ENCODE results near the gene SAP30. TPM values are rescaled to one million over a fixed set of nuclear protein-coding genes. Genes with fewer than 3 reads are reported as not detected.
A peak's percentile ranks its signal among the peaks of the same experiment; 100 is the strongest.

SAP30 gene
- total and polyA plus RNA-seq, 2 of the 4 experiments (the other 2 are of a cell fraction): 3.8 to 11.7 TPM

DNA sequence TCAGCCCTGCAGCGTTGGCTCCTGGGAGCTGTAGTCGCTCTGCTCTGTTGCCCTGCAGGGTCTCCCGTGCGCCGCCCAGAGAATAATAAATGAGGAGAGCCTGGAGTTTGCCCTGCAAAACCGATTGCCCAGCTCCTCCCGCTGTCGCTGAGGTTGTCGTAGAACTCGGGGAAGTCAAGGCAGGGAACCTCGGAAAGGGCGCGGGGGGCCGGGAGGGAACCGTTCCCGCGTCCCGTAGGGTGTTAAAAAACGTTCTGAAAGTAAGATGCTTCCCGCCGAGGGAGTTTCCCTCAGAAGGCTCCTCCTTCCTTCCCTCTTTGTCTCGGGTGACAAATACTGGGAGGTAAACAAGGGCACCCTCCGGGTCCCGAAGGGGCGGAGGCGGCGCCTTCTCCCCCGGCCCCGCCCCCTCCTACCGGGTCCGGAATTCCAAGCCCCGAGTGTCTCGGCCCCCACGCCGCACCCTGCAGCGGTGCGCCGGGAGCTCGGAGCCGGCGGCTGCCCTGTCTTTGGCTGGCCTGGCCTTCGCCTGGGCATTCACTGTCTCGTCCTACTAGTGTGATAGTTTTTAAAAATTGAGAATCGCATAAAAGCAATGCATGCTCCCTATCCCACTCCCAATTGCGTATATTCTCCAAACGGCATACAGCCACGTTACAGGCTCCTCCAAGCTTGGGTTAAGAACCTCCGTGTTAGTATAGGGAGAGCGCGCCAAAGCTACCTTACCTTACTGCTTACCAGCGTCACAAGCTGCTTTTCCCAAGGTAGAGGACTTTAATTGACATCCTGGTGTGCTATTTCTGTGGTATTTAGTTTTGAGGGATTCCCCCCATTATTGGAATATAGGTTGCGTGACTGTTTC, 35.6 kb upstream of the SAP30 start:
- Histone ChIP-seq H4K20me1 (ENCODE audit: insufficient read depth, low read length) (no peaks in the 10 kb centered on the region), H3K27ac (ENCODE audit: insufficient read depth, low read length) (peak overlapping the region; percentile 54), H3K14ac (replicated peaks; ENCODE audit: low read depth, low read length) (peak overlapping the region; percentile 72; the same call in 1 of the 2 replicates), H3K9me3 (ENCODE audit: control insufficient read depth, insufficient read depth, low read length) (no peaks in the 10 kb centered on the region), H2BK20ac (ENCODE audit: low read depth, low read length) (no peak overlapping the region), H4K5ac (ENCODE audit: low read depth, low read length) (peak overlapping the region; percentile 36; the same call in 1 of the 2 replicates), H3K18ac (ENCODE audit: low read depth, low read length) (no peak overlapping the region), H4K8ac (ENCODE audit: low read depth in 2 of 2, low read length in 2 of 2) (peak overlapping the region; percentile 46 to 82), H3K4ac (ENCODE audit: low read depth, low read length) (peak overlapping the region; percentile 78), H2AK5ac (ENCODE audit: low read depth, low read length) (peak overlapping the region; percentile 74; the same call in 1 of the 2 replicates), H3K36me3 (ENCODE audit: control insufficient read depth, insufficient read depth, low read length) (peaks cover 3% of the 10 kb centered on the region), H4K91ac (ENCODE audit: insufficient read depth, low read depth, low read length) (peak overlapping the region; percentile 69), H3K4me3 (ENCODE audit: insufficient read depth, low read depth, low read length) (peak overlapping the region; percentile 65), H3K56ac (ENCODE audit: extremely low read depth, insufficient read depth, low read length) (peak overlapping the region; percentile 85), H3K9ac (ENCODE audit: low read depth, low read length) (peak overlapping the region; percentile 81), H2BK5ac (ENCODE audit: low read depth, low read length, poor library complexity, severe bottlenecking) (peak overlapping the region; percentile 56), H3K4me1 (ENCODE audit: control insufficient read depth, insufficient read depth, low read length) (no peaks in the 10 kb centered on the region), H2AFZ (replicated peaks; ENCODE audit: low read length, poor library complexity) (peak overlapping the region; percentile 93), H2BK15ac (ENCODE audit: low read depth, low read length) (peak overlapping the region; percentile 61; the same call in 2 of the 3 replicates), H3K79me1 (ENCODE audit: low read depth in 1 of 2, low read length in 2 of 2) (peaks cover 0 to 4% of the 10 kb centered on the region in 2 experiments; a peak in 3 of 4 replicates), H2AK9ac (replicated peaks; ENCODE audit: low read depth, low read length, poor library complexity) (peak overlapping the region; percentile 92), H3K4me2 (ENCODE audit: low read depth, low read length) (peak overlapping the region; percentile 90), H2BK120ac (ENCODE audit: low read depth, low read length) (peak overlapping the region; percentile 60), H3K27me3 (ENCODE audit: control insufficient read depth, insufficient read depth, low read length) (no peaks in the 10 kb centered on the region), H3K9me1 (ENCODE audit: insufficient read depth, low read length) (no peaks in the 10 kb centered on the region; the same call in 1 of the 2 replicates), H3K23ac (ENCODE audit: low read depth, low read length) (peak overlapping the region; percentile 93)
- ChIA-PET POLR2A (ENCODE audit: unreplicated experiment) (interaction anchor here (0.6 to 1.2 kb wide), 6 partner anchors 11 to 39 kb away, joined by 3 to 5 read pairs (median 4); partner anchors contain the start of gene SAP30), CTCF (interaction anchor here (1.1 kb wide), 1 partner anchor 26 kb away, joined by 3 read pairs; no protein-coding TSS in a partner anchor)
- intact Hi-C loops (cut with micrococcal nuclease) (loop anchor here (1.0 to 5.0 kb wide), 3 partner anchors 35 to 154 kb away; partner anchors contain the start of gene SAP30), dilution Hi-C loops (cut with HindIII; ENCODE audit: low sequenced_read_pairs, unreplicated experiment) (no loop called here), in situ Hi-C loops (cut with MboI; ENCODE audit: low sequenced_read_pairs) (no loop called here)
- BruUV-seq (replicated peaks): no TSS peak
- ATAC-seq (ENCODE audit: low read depth) (peak; percentile 57), DNase-seq (peak; percentile 70)
- WGBS, 2 experiments (ENCODE audit: extremely low coverage in 2 of 2, insufficient read length in 1 of 2): 0% methylated on average over 5 of the region's 52 CpGs; no CpG with 5 or more reads in 1 of the 2 experiments
- TF ChIP-seq POLR2A (IDR thresholded peaks at IDR 0.05; ENCODE audit: low read depth, low read length): peak; percentile 42; the same call in 1 of the 2 replicates
- TF ChIP-seq MXI1 (IDR thresholded peaks at IDR 0.05; ENCODE audit: borderline replicate concordance, low read depth, low read length): 0 out of 2 replicates have a peak, but pooled peaks have one; percentile 9
- no peak for TF ChIP-seq MAFK (IDR thresholded peaks at IDR 0.05; ENCODE audit: low read depth, low read length)
- no peak for TF ChIP-seq SMC3 (IDR thresholded peaks at IDR 0.05; ENCODE audit: low read depth, low read length)
- no peak for TF ChIP-seq CEBPB (IDR thresholded peaks at IDR 0.05; ENCODE audit: low read depth, low read length)
